HCT116 (cell line): ENCODE measurements around the gene ATP6V0D1. TPM values are rescaled to one million over a fixed set of nuclear protein-coding genes. Genes with fewer than 3 reads are reported as not detected.

ENCODE experiments used
- ATAC-seq: fragments of 200-7000 bp; cut with Tn5 transposase; 2 replicates; pipeline ENCODE4 v1.9.1; 2020; ENCODE audit warnings: mild to moderate bottlenecking, moderate library complexity
- BruUV-seq: library from RNA; stranded (reverse); fragments of 400-500 nt; replicated peaks from 2 replicates; lab custom pipeline; 2021; lab: Mats Ljungman, UMichigan
- CTCF ChIA-PET: fragments of 300-600 bp; sonication (Branson Sonifier 250); formaldehyde crosslinking; loops from one replicate; lab custom pipeline; 2021; ENCODE audit warnings: antibody characterized with exemption; lab: Charles Lee
- POLR2A ChIA-PET: fragments of 300-600, 350-600 bp; sonication (Branson Sonifier 250); formaldehyde crosslinking; loops from one replicate; lab custom pipeline; 2021; ENCODE audit warnings: antibody characterized with exemption; lab: Charles Lee
- RAD21 ChIA-PET, 2 experiments: fragments of 300-600 bp; sonication (Branson Sonifier 250); formaldehyde crosslinking; loops; one replicate each; lab custom pipeline; 2023; ENCODE audit warnings: low total read pairs in 2 of 2; ENCODE audit not compliant: uncharacterized antibody in 2 of 2, unreplicated experiment in 2 of 2, low non-redundant PET in 1 of 2; lab: Charles Lee
- DNase-seq: peaks from one replicate; pipeline ENCODE4 v3.0.0-alpha.2; 2010; ENCODE audit warnings: low read depth, low spot score
- H2AFZ ChIP-seq: fragments of 200-600 bp; shearing (Covaris generic), sonication (generic); 2 replicates; pipeline ENCODE4 v1.6.1; 2017; ENCODE audit warnings: low read depth, mixed run types, mixed read lengths, antibody characterized with exemption, low read length; ENCODE audit not compliant: poor library complexity, severe bottlenecking
- H3K27ac ChIP-seq: 2 replicates; pipeline ENCODE4 v1.5.1; 2012; ENCODE audit warnings: low read depth, low read length
- H3K27me3 ChIP-seq: fragments of 200-600 bp; sonication (generic); 2 replicates; pipeline ENCODE4 v1.6.1; 2016; ENCODE audit warnings: mixed run types, low read length, mixed read lengths; ENCODE audit not compliant: insufficient read depth
- H3K36me3 ChIP-seq, 2 experiments: fragments of 200-500 bp in 1 of 2; fragments of 200-600 bp in 1 of 2; sonication (Bioruptor generic) in 1 of 2; sonication (generic) in 1 of 2; 2 replicates each; pipeline versions ENCODE4 v1.5.1 to v1.6.1; 2014 to 2016; ENCODE audit warnings: low read length in 2 of 2, inconsistent platforms in 1 of 2, mixed read lengths in 1 of 2, mixed run types in 1 of 2; ENCODE audit not compliant: insufficient read depth in 2 of 2, control insufficient read depth in 1 of 2
- H3K4me1 ChIP-seq, 2 experiments: fragments of 200-600 bp in 1 of 2; sonication (generic) in 1 of 2; 2 replicates each; pipeline versions ENCODE4 v1.5.1 to v1.6.1; 2012 to 2017; ENCODE audit warnings: low read length in 2 of 2, inconsistent platforms in 1 of 2, mild to moderate bottlenecking in 1 of 2, mixed read lengths in 1 of 2, mixed run types in 1 of 2, moderate library complexity in 1 of 2; ENCODE audit not compliant: insufficient read depth in 2 of 2, control insufficient read depth in 1 of 2
- H3K4me2 ChIP-seq: fragments of 200-600 bp; sonication (generic); 2 replicates; pipeline ENCODE4 v1.6.1; 2017; ENCODE audit warnings: mixed run types, low read length, mixed read lengths
- H3K4me3 ChIP-seq, 2 experiments: fragments of 200-600 bp in 1 of 2; sonication (generic) in 1 of 2; replicated peaks in 1 of 2; 2 replicates each; pipeline ENCODE4 v1.5.1; 2011 to 2016; ENCODE audit warnings: low read length in 2 of 2, control low read depth in 1 of 2, low read depth in 1 of 2, mild to moderate bottlenecking in 1 of 2, mixed read lengths in 1 of 2, mixed run types in 1 of 2
- H3K79me2 ChIP-seq: fragments of 200-600 bp; sonication (generic); 2 replicates; pipeline ENCODE4 v1.6.1; 2017; ENCODE audit warnings: mild to moderate bottlenecking, mixed run types, low read length, moderate library complexity, mixed read lengths; ENCODE audit not compliant: insufficient read depth
- H3K9ac ChIP-seq: fragments of 200-600 bp; sonication (generic); 2 replicates; pipeline ENCODE4 v1.6.1; 2016; ENCODE audit warnings: low read length, mixed read lengths
- H3K9me2 ChIP-seq: fragments of 200-600 bp; sonication (generic), shearing (Covaris generic); 2 replicates; pipeline ENCODE4 v1.6.1; 2017; ENCODE audit warnings: mixed run types, mild to moderate bottlenecking, moderate library complexity; ENCODE audit not compliant: insufficient read depth
- H3K9me3 ChIP-seq, 2 experiments: fragments of 200-500 bp in 1 of 2; fragments of 200-600 bp in 1 of 2; sonication (Bioruptor generic) in 1 of 2; sonication (generic) in 1 of 2; 2 replicates each; pipeline ENCODE4 v1.6.1; 2014 to 2017; ENCODE audit warnings: low read length in 2 of 2, mixed read lengths in 2 of 2, inconsistent platforms in 1 of 2, low read depth in 1 of 2, mild to moderate bottlenecking in 1 of 2, mixed run types in 1 of 2, moderate library complexity in 1 of 2; ENCODE audit not compliant: control insufficient read depth in 1 of 2, insufficient read depth in 1 of 2
- H4K20me1 ChIP-seq: fragments of 200-600 bp; sonication (generic), shearing (Covaris generic); 2 replicates; pipeline ENCODE4 v1.6.1; 2017; ENCODE audit warnings: mixed run types, mild to moderate bottlenecking, moderate library complexity; ENCODE audit not compliant: insufficient read depth
- CBX3 ChIP-seq: IDR thresholded peaks from 2 replicates; pipeline ENCODE4 v1.6.1; 2012; ENCODE audit warnings: low read depth
- CEBPB ChIP-seq: IDR thresholded peaks from 2 replicates; pipeline ENCODE4 v1.6.1; 2012; ENCODE audit warnings: low read depth
- CTCF ChIP-seq, 3 experiments: fragments of 200-600 bp in 1 of 3; sonication (generic) in 1 of 3; IDR thresholded peaks in 2 of 3; conservative IDR thresholded peaks in 1 of 3; 2 replicates each; pipeline ENCODE4 v1.5.1; 2012 to 2017; ENCODE audit warnings: low read depth in 2 of 3, low read length in 2 of 3, antibody characterized with exemption in 1 of 3, borderline replicate concordance in 1 of 3, control low read depth in 1 of 3, mild to moderate bottlenecking in 1 of 3, mixed read lengths in 1 of 3, mixed run types in 1 of 3, moderate library complexity in 1 of 3; ENCODE audit not compliant: insufficient read depth in 1 of 3
- EGR1 ChIP-seq: IDR thresholded peaks from 2 replicates; pipeline ENCODE4 v1.6.1; 2012; ENCODE audit warnings: low read depth
- EZH2 ChIP-seq: fragments of 200-600 bp; sonication (generic); IDR thresholded peaks from 2 replicates; pipeline ENCODE4 v1.6.1; 2017; ENCODE audit warnings: antibody characterized with exemption, mixed run types
- EZH2phosphoT487 ChIP-seq: fragments of 200-600 bp; IDR thresholded peaks from 2 replicates; pipeline ENCODE4 v1.6.1; 2018; ENCODE audit warnings: antibody characterized with exemption, borderline replicate concordance
- FOSL1 ChIP-seq: IDR thresholded peaks from 2 replicates; pipeline ENCODE4 v1.6.1; 2012; ENCODE audit warnings: low read depth
- POLR2A ChIP-seq: IDR thresholded peaks from 2 replicates; pipeline ENCODE4 v1.7.0; 2011; ENCODE audit warnings: borderline replicate concordance; ENCODE audit not compliant: insufficient read depth, insufficient read length; ENCODE audit errors: extremely low read depth
- POLR2AphosphoS5 ChIP-seq: IDR thresholded peaks from 2 replicates; pipeline ENCODE4 v1.6.1; 2011; ENCODE audit warnings: mild to moderate bottlenecking, low read depth, low read length, moderate library complexity
- RAD21 ChIP-seq: IDR thresholded peaks from 2 replicates; pipeline ENCODE4 v1.6.1; 2012; ENCODE audit warnings: low read depth, mild to moderate bottlenecking
- REST ChIP-seq: IDR thresholded peaks from 2 replicates; pipeline ENCODE4 v1.6.1; 2012; ENCODE audit warnings: low read depth
- SIN3A ChIP-seq: IDR thresholded peaks from 2 replicates; pipeline ENCODE4 v1.6.1; 2012; ENCODE audit warnings: low read depth
- SP1 ChIP-seq: IDR thresholded peaks from 2 replicates; pipeline ENCODE4 v1.6.1; 2012; ENCODE audit warnings: low read depth
- SRF ChIP-seq: IDR thresholded peaks from 2 replicates; pipeline ENCODE4 v1.6.1; 2012; ENCODE audit warnings: low read depth
- TCF7L2 ChIP-seq: IDR thresholded peaks from 2 replicates; pipeline ENCODE4 v1.7.0; 2011; ENCODE audit warnings: borderline replicate concordance, inconsistent platforms; ENCODE audit not compliant: insufficient read depth, insufficient read length; ENCODE audit errors: extremely low read depth
- ZFX ChIP-seq: fragments of 450-650 bp; IDR thresholded peaks from 2 replicates; pipeline ENCODE4 v1.6.1; 2017
- ZNF274 ChIP-seq: fragments of 200-500 bp; sonication (Bioruptor generic); IDR thresholded peaks from 2 replicates; pipeline ENCODE4 v1.6.1; 2014; ENCODE audit warnings: mild to moderate bottlenecking, low read depth, low read length, inconsistent platforms
- intact Hi-C: fragments of 100-400 bp; cut with micrococcal nuclease; formaldehyde crosslinking; loops from 2 replicates; pipeline ENCODE4 v1.10.0; 2022
- total RNA-seq: library from RNA; stranded (reverse); gene quantifications from one replicate; pipeline ENCODE4 v1.2.1, GENCODE V29; 2021; ENCODE audit not compliant: unreplicated experiment
- TF ChIP-seq, protein P1 (sequence below): IDR thresholded peaks from 2 replicates; pipeline ENCODE4 v1.6.1; 2011; ENCODE audit warnings: mild to moderate bottlenecking, low read length, moderate library complexity; ENCODE audit not compliant: insufficient replicate concordance; ENCODE audit errors: extremely low read depth
- TF ChIP-seq, protein P2 (sequence below): IDR thresholded peaks from 2 replicates; pipeline ENCODE4 v1.6.1; 2012

Gene ATP6V0D1
- total RNA-seq, 1 experiment from 2014 or later, result 36.6 TPM

GRCh38 chr16:67468731-67469130 lies 12.2 kb downstream of the ATP6V0D1 start:
- Histone ChIP-seq H4K20me1 (no peaks in the 10 kb centered on the region), H3K4me3 (no peak overlapping the region), H3K27ac (no peak overlapping the region), H3K9me2 (no peaks in the 10 kb centered on the region), H2AFZ (no peak overlapping the region), H3K4me2 (no peak overlapping the region), H3K36me3 (no peaks in the 10 kb centered on the region), H3K4me1 (peaks cover 3 to 10% of the 10 kb centered on the region in 2 experiments; a peak in 3 of 4 replicates), H3K79me2 (peaks cover 10% of the 10 kb centered on the region; the same call in 1 of the 2 replicates), H3K9ac (no peak overlapping the region), H3K27me3 (no peaks in the 10 kb centered on the region), H3K9me3 (no peaks in the 10 kb centered on the region)
- DNase-seq, result no peak
- RAD21 ChIA-PET, result no interaction called here
- no peak for ATAC-seq
- POLR2A ChIA-PET, result no interaction called here
- TF ChIP-seq CTCF (IDR thresholded peaks at IDR 0.05 in 2 of 3, conservative IDR thresholded peaks at IDR 0.05 in 1 of 3; ENCODE audit: borderline replicate concordance in 1 of 3, insufficient read depth in 1 of 3, low read depth in 2 of 3, low read length in 2 of 3) (no peak), CBX3 (no peak), SRF (no peak), POLR2A (no peak), ZFX (no peak), FOSL1 (no peak), EZH2phosphoT487 (no peak), ZNF274 (no peak), EZH2 (no peak), SIN3A (no peak), POLR2AphosphoS5 (no peak), SP1 (no peak), TCF7L2 (no peak), EGR1 (no peak), CEBPB (no peak), REST (no peak), RAD21 (no peak)
- TF ChIP-seq, protein P1, sequence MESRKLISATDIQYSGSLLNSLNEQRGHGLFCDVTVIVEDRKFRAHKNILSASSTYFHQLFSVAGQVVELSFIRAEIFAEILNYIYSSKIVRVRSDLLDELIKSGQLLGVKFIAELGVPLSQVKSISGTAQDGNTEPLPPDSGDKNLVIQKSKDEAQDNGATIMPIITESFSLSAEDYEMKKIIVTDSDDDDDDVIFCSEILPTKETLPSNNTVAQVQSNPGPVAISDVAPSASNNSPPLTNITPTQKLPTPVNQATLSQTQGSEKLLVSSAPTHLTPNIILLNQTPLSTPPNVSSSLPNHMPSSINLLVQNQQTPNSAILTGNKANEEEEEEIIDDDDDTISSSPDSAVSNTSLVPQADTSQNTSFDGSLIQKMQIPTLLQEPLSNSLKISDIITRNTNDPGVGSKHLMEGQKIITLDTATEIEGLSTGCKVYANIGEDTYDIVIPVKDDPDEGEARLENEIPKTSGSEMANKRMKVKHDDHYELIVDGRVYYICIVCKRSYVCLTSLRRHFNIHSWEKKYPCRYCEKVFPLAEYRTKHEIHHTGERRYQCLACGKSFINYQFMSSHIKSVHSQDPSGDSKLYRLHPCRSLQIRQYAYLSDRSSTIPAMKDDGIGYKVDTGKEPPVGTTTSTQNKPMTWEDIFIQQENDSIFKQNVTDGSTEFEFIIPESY, result no peak
- TF ChIP-seq, protein P2, sequence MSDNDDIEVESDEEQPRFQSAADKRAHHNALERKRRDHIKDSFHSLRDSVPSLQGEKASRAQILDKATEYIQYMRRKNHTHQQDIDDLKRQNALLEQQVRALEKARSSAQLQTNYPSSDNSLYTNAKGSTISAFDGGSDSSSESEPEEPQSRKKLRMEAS, result no peak
- intact Hi-C loops, result no loop called here
- CTCF ChIA-PET, result interaction anchor here (1.9 kb wide), 1 partner anchor 41 kb away, joined by 6 read pairs; no protein-coding TSS in a partner anchor
- BruUV-seq, result no TSS peak
